NCI-H1092 (cell line): Measurements from ENCODE around the gene BACE2.
"Not testable (repeated sequence)": the region's sequence is repeated elsewhere in the genome, so short reads cannot be mapped to it uniquely, and the experiment has no call there.

Experiments used
- DNase-seq: peaks from one replicate; lab custom pipeline; 2025; lab: John Stamatoyannopoulos, UW

BACE2 gene

GRCh38 chr21:41185802-41186201, 17.8 kb downstream of the BACE2 start:
- no peak for DNase-seq

DNA sequence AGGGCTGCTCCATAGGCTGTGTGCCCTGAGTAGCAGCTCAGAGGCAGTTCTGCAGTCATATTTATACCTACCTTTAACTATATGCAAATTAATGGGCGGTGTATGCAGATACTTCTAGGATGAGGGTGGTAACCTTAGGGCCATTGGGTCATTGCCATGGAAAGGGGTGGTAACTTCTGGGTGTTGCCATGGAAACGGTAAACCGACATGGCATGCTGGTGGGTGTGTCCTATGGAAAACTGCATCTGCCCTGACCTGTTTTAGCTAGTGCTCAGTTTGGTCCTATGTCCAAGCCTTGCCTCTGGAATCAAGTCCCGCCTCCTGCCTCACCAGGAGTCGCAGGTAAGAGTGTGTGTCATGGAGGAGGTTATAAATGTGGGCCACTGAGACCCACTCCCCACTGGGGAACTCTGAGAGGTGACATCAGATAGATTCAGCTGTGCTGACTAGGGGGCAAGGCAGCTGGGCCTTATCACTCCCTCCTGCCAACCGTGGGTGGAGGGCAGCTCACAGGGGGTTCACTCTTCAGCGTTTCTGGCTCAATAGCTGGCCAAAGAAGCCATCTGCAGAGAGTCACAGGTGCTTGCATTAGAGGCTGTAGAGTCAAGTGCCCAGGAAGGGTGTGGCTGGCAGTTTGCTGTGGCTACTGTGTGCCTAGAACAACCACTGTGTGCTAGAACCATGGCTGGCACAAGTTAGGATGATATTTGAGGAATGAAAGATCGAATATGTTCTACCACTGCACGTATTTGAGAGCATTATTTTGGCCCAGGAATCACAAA, 19.0 kb downstream of the BACE2 start:
- no peak for DNase-seq

- no peak for DNase-seq
Measured at GRCh38 chr21:41187537-41188025, 19.6 kb downstream of the BACE2 start.

DNA sequence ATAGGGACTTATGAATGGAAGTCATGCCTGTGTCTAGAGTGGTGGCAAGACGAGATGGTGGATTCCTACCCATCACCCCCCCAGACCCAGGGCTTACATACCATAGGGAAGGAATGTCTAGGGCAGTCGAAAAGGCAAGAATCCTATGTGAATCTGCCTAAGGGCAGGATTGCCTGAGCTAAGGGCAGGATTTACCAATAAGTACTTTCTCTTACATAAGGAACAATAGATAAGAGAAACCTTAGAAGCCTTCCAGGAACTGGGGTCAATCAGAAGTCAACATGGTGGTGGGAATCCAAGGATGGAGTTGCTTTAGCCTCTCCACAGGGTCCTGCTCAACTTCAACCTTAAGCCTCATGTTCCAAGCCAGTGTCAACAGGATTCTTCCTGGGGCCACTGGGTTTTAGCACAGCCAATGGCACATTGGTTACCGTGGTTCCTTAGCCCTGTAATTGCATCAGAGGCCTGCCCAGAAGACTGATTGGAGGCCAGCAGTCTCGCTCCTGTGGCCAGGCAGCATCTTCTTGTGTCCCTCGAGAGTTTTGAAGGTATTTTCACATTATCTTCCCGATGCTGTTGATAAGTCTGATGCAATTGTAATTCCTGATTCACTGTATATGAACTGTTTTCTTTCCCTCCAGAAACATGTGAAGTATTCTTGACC, 20.7 kb downstream of the BACE2 start:
- no peak for DNase-seq

- DNase-seq: no peak
Measured at GRCh38 chr21:41189150-41189745, 21.3 kb downstream of the BACE2 start.

- DNase-seq: not testable (repeated sequence)
Measured at GRCh38 chr21:41192552-41192951, 24.6 kb downstream of the BACE2 start.

DNA sequence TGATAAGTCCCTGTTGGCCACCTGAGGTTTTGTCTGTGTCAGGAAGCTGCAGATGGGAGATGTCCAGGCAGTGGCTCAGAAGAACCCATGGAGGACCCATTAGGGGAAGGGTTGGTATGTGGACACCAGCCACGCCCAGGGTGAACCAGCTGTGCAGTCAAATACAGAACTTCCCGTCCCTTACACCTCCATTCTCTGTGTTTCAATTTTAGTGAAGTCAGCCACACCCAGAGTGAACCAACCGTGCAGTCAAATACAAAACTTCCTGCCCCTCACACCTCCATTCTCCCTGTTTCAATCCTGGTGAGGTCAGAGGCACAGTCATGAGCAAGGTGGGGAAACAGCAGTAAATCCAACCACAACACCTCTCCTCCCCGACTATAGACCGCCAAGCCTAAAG, 27.4 kb downstream of the BACE2 start:
- no peak for DNase-seq

GRCh38 chr21:41196993-41197392, 29.0 kb downstream of the BACE2 start:
- DNase-seq: no peak

DNA sequence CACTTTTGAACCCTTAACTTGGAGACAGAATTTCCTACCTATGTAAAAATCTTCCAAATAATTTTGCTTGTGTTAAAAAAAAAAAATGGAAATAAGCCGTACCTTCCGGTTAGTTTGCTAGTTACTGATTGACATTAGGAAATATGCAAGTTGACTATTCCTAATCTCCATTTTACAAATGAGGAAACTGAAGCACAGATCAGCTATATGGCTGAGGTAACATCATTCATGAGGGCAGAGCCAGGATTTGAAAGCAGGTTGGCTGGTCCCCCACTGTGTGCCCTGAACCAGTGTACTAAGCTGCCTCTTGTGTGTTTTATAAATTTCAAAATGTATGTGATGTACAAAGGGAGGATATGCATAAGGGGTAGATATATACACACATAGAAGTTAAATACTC, 29.6 kb downstream of the BACE2 start:
- no peak for DNase-seq

GRCh38 chr21:41198647-41199046, 30.7 kb downstream of the BACE2 start:
- not testable (repeated sequence) for DNase-seq

GRCh38 chr21:41199123-41199522, 31.2 kb downstream of the BACE2 start:
- no peak for DNase-seq

- DNase-seq: no peak
Measured at GRCh38 chr21:41199588-41199987, 31.6 kb downstream of the BACE2 start.

DNA sequence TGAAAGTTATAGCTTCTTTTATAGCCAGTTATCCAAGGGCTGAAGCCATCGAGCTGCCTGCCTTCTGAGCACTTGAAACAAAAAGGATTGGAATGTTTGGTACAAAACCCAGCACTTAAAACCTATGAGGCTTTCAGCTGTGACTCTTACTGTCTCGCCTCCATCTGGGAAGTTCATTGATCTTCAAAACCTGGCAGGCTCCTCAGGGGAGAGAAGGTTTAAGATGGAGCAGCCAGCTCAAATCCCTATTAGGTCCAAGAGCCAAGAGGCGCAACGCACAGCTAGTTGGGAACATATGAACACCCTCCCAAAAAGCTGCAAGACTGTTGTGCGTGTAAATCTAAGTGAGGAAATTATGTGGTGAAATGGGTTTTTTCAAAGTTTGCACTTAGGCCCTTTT, 33.4 kb downstream of the BACE2 start:
- DNase-seq: no peak

GRCh38 chr21:41204736-41205135, 36.8 kb downstream of the BACE2 start:
- no peak for DNase-seq

DNA sequence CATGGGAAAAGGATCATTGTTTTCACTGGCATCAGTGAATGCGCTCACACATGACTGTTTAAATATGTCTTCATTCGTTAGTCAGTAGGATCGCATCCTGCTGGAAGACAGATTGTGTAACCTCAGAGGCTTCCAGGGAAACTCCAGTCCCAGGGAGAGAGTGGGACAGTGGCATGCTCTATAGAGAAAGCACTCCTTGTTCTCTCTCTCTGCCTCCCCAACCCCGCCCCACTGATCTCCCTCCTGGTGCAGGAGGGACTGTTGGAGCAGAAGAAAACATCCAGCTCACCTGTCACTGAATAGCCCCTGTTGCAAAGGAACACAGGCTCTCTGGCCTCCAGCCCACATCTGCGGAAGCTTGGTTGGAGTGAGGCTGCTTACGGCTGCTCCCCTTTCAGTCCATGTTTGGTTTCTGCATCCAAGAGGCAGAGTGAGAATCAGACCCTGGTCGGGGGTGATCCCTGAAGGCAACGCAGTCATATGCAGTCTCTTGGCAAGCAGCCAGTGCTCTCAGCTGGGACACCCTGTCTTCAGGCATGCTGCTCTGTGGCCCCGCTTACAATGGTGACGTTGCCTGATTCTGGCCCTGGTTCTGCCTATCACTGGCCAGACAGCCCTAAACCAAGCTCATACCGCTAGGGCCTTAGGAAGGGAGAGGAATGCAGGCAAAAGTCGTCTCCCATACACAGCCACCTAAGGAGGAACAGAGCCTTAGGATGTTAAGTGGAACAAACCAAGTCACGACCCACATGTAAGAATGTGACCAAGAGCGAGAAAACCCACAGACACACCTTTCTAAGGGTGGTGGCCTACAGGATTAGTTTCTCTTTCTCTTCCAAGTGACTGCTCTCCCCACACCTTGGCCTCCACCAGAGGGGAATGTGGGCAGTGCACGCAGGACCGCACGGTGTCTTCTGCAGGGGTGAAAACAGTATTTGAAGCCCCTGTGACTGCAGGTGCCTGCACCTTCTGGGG, 39.7 kb downstream of the BACE2 start:
- peak; percentile 14 for DNase-seq

DNA sequence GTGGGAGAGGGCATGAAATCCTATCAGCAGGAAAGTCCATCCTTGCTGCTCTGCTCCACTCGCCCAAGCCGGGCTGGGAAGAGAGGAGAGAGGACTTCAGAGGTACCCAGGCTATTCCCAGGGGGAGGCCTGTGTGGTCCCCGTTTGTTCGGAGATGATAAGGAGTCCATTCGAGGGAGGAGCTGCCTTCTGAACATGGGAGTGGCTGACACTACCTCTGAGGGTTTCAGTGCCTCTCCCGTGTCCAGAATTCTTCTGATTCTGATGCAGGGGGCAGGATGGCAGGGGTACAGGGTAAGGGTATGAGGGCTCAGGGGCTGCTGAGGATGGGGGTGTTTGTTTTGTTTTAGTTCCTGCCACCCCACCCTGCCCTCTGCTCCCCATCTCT, 40.4 kb downstream of the BACE2 start:
- no peak for DNase-seq

DNA sequence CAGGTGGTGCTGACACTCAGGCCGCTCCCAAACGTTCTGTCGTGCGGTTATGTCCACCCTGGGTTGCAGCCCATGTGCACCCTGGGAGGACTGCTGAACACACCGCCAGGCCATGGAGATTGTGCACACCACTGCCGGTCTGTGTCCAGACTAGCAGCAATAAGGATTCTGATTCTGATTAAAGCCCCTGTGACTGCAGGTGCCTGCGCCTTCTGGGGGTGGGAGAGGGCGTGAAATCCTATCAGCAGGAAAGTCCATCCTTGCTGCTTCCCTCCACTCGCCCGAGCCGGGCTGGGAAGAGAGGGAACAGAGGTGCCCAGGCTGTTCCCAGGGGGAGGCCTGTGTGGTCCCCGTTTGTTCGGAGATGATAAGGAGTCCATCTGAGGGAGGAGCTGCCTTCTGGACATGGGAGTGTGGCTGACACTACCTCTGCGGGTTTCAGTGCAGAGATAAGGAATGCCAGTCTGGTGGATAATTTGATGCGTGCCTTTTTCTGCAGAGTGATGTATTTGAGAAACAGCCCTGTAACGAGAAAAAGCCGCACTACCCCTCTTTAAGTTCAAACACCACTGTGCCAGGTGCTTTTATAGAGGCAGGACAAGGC, 41.2 kb downstream of the BACE2 start:
- DNase-seq: no peak

DNA sequence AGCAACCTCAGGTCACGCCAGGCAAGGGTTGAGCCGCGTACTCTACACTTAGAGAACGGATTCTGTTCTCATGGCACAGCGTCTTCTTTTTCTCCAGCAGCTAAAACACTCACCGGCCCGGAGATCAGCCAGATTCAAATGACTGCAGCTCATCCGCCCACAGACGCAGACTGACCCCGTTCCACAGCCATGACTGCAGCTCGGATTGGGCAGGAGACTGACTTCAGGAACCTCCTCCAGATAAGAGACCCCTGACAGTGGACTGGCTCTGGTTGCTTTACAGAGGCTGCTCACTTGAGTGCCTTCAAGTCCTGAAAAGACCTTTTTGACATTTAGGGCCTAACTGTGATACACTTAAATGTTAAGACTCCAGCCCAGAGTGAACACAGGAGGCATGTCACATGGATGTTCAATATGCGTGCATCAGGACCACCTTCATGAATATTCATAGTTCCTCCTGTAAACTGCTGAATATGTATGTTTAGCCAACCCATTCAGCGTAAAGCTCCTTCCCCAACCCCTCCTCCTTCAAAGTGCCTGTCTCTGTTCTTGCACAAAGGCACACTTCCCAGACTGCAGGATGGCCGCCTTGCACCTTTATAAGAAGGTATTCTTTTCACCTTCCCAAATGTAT, 42.6 kb downstream of the BACE2 start:
- no peak for DNase-seq

GRCh38 chr21:41211060-41211805, 43.3 kb downstream of the BACE2 start:
- DNase-seq: no peak

DNA sequence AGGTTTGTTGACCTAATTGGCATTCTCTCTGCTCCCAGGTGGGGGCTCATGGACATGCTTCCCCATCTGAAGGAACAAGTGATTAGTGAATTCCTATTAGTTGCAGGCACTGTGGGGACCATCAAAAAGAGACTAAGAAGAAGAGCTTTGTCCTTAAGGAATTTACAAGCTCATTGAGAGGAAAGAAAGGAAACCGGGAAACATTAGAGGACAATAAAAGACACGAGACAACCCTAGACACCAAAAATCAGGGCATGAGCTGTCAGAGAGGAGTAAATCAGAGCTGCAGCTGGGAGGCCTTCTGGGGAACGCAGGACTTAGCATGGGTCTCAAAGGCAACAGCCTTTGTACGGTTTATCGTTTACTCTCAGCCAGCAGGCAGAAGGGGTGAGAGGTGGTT, 45.1 kb downstream of the BACE2 start:
- DNase-seq: no peak
